Measurements from ENCODE around the gene NAA38.
"Not testable (repeated sequence)": the region's sequence is repeated elsewhere in the genome, so short reads cannot be mapped to it uniquely, and the experiment has no call there.

NAA38 gene

GRCh38 chr17:7881276-7882054, 24.1 kb upstream of the NAA38 start:
- no peak for DNase-seq

DNA sequence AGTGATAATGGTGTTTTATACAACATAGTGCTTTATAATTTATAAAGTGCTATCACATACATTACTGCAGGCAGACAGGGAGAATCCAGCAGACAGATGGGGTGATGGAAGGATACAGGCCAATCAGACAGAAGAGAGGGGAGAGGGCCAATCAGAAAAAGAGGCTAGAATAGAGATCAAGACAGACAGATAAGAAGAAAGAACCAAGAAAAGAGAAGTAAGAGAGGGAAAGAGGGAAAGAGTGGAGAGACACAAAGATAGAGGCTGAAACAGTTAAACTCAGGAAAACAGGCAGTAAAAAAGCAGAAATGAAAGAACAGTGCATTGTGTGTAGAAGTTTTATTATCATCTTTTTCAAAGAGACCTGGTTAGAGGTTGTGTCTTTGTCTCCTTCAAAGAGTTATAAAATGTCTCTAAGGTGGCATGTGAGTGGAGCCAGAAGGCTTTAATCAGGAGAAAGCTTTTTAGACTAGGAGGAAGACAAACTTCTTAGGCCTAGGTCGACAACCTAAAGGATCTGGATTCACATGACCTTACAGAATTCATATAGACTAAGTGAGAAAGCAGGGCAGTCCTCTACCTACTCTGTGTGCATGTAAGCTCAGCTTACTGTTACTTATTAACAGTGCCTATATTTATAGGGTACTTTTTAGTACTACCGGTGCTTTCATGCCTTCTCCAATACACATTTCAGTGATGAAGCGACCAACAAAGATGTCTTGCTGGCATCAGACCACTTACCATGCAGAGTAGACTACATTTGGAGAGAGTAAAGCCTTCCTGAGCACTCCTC, 22.9 kb upstream of the NAA38 start:
- no peak for DNase-seq

- no peak for DNase-seq
These were observed 20.9 kb upstream of the NAA38 start for GRCh38 chr17:7878234-7878633.

- DNase-seq, result no peak
These were observed 18.5 kb upstream of the NAA38 start for GRCh38 chr17:7875804-7876370.

- no peak for DNase-seq
These were observed 15.7 kb upstream of the NAA38 start for GRCh38 chr17:7873051-7873450.

- DNase-seq, result no peak
These were observed 10.5 kb upstream of the NAA38 start for GRCh38 chr17:7867881-7868329.

DNA sequence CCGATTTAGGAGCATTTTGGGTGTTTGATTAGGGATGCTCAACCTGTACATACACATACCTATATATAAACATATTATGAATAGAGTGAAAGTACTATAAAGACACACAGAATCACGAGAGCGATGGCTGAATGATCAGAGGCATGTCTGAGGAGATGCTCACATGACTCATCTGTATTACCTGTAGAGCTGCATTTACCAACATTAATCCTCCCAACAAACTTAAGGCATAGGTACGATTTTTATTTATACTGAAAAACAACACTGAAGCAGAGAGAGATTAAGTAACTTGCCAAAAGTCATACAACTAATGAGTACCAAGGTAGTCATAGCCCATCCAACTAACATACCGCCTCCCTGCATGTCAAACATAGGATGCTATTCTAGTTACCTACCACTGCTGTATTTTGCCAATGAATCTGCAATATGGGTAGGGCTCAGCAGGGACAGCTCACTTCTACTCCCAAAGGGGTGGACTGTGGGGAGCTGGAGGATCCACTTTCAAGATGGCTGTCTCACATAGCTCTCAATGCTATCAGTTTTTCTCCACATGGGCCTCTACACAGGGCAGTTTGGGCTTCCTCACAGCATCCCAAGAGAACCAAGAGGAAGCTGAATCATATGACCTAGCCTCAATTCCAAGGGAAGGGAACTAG, 7.8 kb upstream of the NAA38 start:
- DNase-seq, result no peak

DNA sequence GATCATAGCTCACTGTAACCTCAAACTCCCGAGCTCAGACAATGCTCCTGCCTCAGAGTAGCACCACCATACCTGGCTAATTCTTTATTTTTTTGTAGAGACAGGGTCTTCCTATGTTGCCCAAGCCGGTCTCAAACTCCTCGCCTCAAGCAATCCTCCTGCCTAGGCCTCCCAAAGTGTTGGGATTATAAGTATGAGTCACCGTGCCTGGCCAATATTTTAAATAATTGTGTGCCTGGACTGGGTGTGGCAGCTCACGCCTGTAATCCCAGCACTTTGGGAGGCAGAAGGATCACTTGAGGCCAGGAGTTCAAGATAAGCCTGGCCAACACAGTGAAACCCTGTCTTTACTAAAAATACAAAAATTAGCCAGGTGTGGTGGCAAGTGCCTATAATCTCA, 7.0 kb upstream of the NAA38 start:
- not testable (repeated sequence) for DNase-seq

- peak; percentile 68 for DNase-seq
These were observed 5.5 kb upstream of the NAA38 start for GRCh38 chr17:7862692-7863437.

DNA sequence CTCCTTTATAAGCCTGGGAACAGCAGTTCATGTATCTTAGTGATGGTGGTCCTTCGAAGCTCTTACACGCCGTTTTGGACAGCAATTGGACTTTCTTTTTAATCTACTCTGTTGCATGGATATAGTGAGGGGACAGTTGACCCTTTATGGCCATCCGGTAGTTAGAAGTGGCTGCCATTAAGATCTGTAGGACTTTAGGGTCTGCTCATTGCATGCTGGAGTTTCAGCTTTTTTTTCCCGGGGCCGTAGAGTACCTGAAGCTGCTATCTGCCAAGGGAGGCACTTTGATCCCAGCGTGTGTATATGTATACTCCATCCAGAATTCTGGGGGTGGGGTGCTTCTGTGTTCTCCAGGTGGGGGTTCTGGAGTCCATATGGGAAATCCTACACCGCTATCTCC, 1.7 kb upstream of the NAA38 start:
- DNase-seq, result no peak

GRCh38 chr17:7858522-7858810, 1.1 kb upstream of the NAA38 start:
- DNase-seq, result peak; percentile 59

GRCh38 chr17:7857713-7858521, 558 bp upstream of the NAA38 start, which contains the start of gene CYB5D1:
TSS of gene CYB5D1 (plus strand) at chr17:7858003. CDS start at chr17:7858135, 132 bp downstream.
- peak; percentile 95 for DNase-seq

GRCh38 chr17:7856011-7856810, 1.1 kb downstream of the NAA38 start:
- no peak for DNase-seq

DNA sequence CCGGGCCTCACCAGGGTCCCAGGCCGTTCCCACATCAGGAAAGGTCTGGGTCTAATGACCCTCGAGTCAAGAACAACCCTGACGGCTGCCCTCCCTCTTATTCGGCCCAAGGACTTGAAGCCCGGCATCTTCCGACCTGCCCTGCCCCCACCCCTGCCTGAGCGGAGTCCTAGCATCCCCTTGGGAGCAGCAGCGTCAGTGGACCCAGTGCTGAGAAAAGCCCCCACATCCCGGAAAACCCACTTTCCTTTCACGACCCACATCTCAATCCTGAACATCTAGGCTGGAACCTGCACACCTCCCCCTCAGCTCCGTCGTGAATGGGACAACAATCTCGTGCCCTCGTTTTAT, 1.7 kb downstream of the NAA38 start:
- DNase-seq, result no peak

GRCh38 chr17:7854851-7855659, 2.3 kb downstream of the NAA38 start, which contains the start of gene TMEM88:
TSS of gene TMEM88 (plus strand) at chr17:7855066. CDS start at chr17:7855075, 9 bp downstream.
- no peak for DNase-seq

GRCh38 chr17:7854078-7854777, 3.1 kb downstream of the NAA38 start:
- no peak for DNase-seq

- DNase-seq, result no peak
These were observed 3.7 kb downstream of the NAA38 start for GRCh38 chr17:7853691-7854038.

DNA sequence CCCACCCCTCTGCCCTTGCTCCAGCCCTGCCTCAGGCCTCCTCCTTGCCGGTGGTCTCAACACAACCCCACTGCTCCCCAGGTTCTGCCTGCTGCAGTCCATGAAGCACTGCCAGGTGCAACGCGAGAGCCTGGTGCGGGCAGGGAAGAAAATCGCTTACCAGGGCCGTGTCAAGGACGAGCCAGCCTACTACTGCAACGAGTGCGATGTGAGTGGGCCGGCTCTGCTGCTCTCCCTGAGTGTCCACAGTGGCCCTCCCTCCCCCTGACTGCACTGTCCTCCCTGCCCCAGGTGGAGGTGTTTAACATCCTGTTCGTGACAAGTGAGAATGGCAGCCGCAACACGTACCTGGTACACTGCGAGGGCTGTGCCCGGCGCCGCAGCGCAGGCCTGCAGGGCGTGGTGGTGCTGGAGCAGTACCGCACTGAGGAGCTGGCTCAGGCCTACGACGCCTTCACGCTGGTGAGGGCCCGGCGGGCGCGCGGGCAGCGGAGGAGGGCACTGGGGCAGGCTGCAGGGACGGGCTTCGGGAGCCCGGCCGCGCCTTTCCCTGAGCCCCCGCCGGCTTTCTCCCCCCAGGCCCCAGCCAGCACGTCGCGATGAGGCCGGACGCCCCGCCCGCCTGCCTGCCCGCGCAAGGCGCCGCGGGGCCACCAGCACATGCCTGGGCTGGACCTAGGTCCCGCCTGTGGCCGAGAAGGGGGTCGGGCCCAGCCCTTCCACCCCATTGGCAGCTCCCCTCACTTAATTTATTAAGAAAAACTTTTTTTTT, 4.3 kb downstream of the NAA38 start:
- DNase-seq, result no peak
